ENCODE results near the gene SPAG9.
A peak's percentile ranks its signal among the peaks of the same experiment; 100 is the strongest.

Gene SPAG9

GRCh38 chr17:51064061-51064735, 56.5 kb downstream of the SPAG9 start:
- Histone ChIP-seq H3K9ac (ENCODE audit: low read depth in 1 of 2, low read length in 2 of 2) (no peak overlapping the region), H3K4me1 (ENCODE audit: control insufficient read depth in 1 of 2, insufficient read depth in 2 of 2, low read length in 2 of 2) (peaks cover 4 to 12% of the 10 kb centered on the region in 2 donors), H3K4me3 (ENCODE audit: low read depth in 1 of 2, low read length in 2 of 2) (no peak overlapping the region), H3K36me3 (ENCODE audit: control insufficient read depth in 1 of 2, insufficient read depth in 2 of 2, low read length in 2 of 2) (no peaks in the 10 kb centered on the region), H3K27ac (ENCODE audit: low read depth, low read length) (no peak overlapping the region), H3K27me3 (ENCODE audit: control insufficient read depth in 1 of 2, insufficient read depth in 2 of 2, low read length in 2 of 2) (no peaks in the 10 kb centered on the region), H3K9me3 (ENCODE audit: control insufficient read depth in 1 of 2, low read length in 2 of 2) (no peaks in the 10 kb centered on the region)

- H3K27ac ChIP-seq (ENCODE audit: low read depth, low read length), result no peak overlapping the region
- H3K27me3 ChIP-seq (ENCODE audit: control insufficient read depth in 1 of 2, insufficient read depth in 2 of 2, low read length in 2 of 2), result no peaks in the 10 kb centered on the region
- no peaks in the 10 kb centered on the region for H3K36me3 ChIP-seq (ENCODE audit: control insufficient read depth in 1 of 2, insufficient read depth in 2 of 2, low read length in 2 of 2)
- peaks cover 17 to 33% of the 10 kb centered on the region in 2 donors for H3K4me1 ChIP-seq (ENCODE audit: control insufficient read depth in 1 of 2, insufficient read depth in 2 of 2, low read length in 2 of 2)
- no peak overlapping the region for H3K9ac ChIP-seq (ENCODE audit: low read depth in 1 of 2, low read length in 2 of 2)
- no peaks in the 10 kb centered on the region for H3K9me3 ChIP-seq (ENCODE audit: control insufficient read depth in 1 of 2, low read length in 2 of 2)
- no peak overlapping the region for H3K4me3 ChIP-seq (ENCODE audit: low read depth in 1 of 2, low read length in 2 of 2)
These were observed 60.3 kb downstream of the SPAG9 start for GRCh38 chr17:51060396-51060795.

- Histone ChIP-seq H3K4me1 (ENCODE audit: control insufficient read depth in 1 of 2, insufficient read depth in 2 of 2, low read length in 2 of 2) (peaks cover 17 to 33% of the 10 kb centered on the region in 2 donors), H3K9me3 (ENCODE audit: control insufficient read depth in 1 of 2, low read length in 2 of 2) (no peaks in the 10 kb centered on the region), H3K9ac (ENCODE audit: low read depth in 1 of 2, low read length in 2 of 2) (no peak overlapping the region), H3K36me3 (ENCODE audit: control insufficient read depth in 1 of 2, insufficient read depth in 2 of 2, low read length in 2 of 2) (no peaks in the 10 kb centered on the region), H3K4me3 (ENCODE audit: low read depth in 1 of 2, low read length in 2 of 2) (no peak overlapping the region), H3K27ac (ENCODE audit: low read depth, low read length) (no peak overlapping the region), H3K27me3 (ENCODE audit: control insufficient read depth in 1 of 2, insufficient read depth in 2 of 2, low read length in 2 of 2) (no peaks in the 10 kb centered on the region)
These were observed 60.9 kb downstream of the SPAG9 start for GRCh38 chr17:51059781-51060180.

GRCh38 chr17:51057534-51057933, 63.1 kb downstream of the SPAG9 start:
- Histone ChIP-seq H3K4me3 (ENCODE audit: low read depth in 1 of 2, low read length in 2 of 2) (no peak overlapping the region), H3K9ac (ENCODE audit: low read depth in 1 of 2, low read length in 2 of 2) (peak overlapping the region; percentile 12 to 46), H3K27ac (ENCODE audit: low read depth, low read length) (peak overlapping the region; percentile 52)

GRCh38 chr17:51056813-51057510, 63.7 kb downstream of the SPAG9 start:
- H3K27ac ChIP-seq (ENCODE audit: low read depth, low read length), result peak overlapping the region; percentile 52
- peaks cover 13 to 25% of the 10 kb centered on the region in 2 donors for H3K4me1 ChIP-seq (ENCODE audit: control insufficient read depth in 1 of 2, insufficient read depth in 2 of 2, low read length in 2 of 2)
- H3K9ac ChIP-seq (ENCODE audit: low read depth in 1 of 2, low read length in 2 of 2), result peak overlapping the region; percentile 12 to 46
- no peaks in the 10 kb centered on the region for H3K36me3 ChIP-seq (ENCODE audit: control insufficient read depth in 1 of 2, insufficient read depth in 2 of 2, low read length in 2 of 2)
- no peaks in the 10 kb centered on the region for H3K27me3 ChIP-seq (ENCODE audit: control insufficient read depth in 1 of 2, insufficient read depth in 2 of 2, low read length in 2 of 2)
- H3K9me3 ChIP-seq (ENCODE audit: control insufficient read depth in 1 of 2, low read length in 2 of 2), result no peaks in the 10 kb centered on the region
- no peak overlapping the region for H3K4me3 ChIP-seq (ENCODE audit: low read depth in 1 of 2, low read length in 2 of 2)

More at GRCh38 chr17:51057534-51057933, 63.1 kb downstream of the SPAG9 start:
- no peaks in the 10 kb centered on the region for H3K9me3 ChIP-seq (ENCODE audit: control insufficient read depth in 1 of 2, low read length in 2 of 2)
- H3K4me1 ChIP-seq (ENCODE audit: control insufficient read depth in 1 of 2, insufficient read depth in 2 of 2, low read length in 2 of 2), result peaks cover 13 to 25% of the 10 kb centered on the region in 2 donors
- no peaks in the 10 kb centered on the region for H3K27me3 ChIP-seq (ENCODE audit: control insufficient read depth in 1 of 2, insufficient read depth in 2 of 2, low read length in 2 of 2)
- no peaks in the 10 kb centered on the region for H3K36me3 ChIP-seq (ENCODE audit: control insufficient read depth in 1 of 2, insufficient read depth in 2 of 2, low read length in 2 of 2)

- H3K27ac ChIP-seq (ENCODE audit: low read depth, low read length), result no peak overlapping the region
- H3K36me3 ChIP-seq (ENCODE audit: control insufficient read depth in 1 of 2, insufficient read depth in 2 of 2, low read length in 2 of 2), result no peaks in the 10 kb centered on the region
- peaks cover 16 to 22% of the 10 kb centered on the region in 2 donors for H3K4me1 ChIP-seq (ENCODE audit: control insufficient read depth in 1 of 2, insufficient read depth in 2 of 2, low read length in 2 of 2)
- no peak overlapping the region for H3K9ac ChIP-seq (ENCODE audit: low read depth in 1 of 2, low read length in 2 of 2)
- H3K4me3 ChIP-seq (ENCODE audit: low read depth in 1 of 2, low read length in 2 of 2), result no peak overlapping the region
- H3K27me3 ChIP-seq (ENCODE audit: control insufficient read depth in 1 of 2, insufficient read depth in 2 of 2, low read length in 2 of 2), result no peaks in the 10 kb centered on the region
- no peaks in the 10 kb centered on the region for H3K9me3 ChIP-seq (ENCODE audit: control insufficient read depth in 1 of 2, low read length in 2 of 2)
These were observed 65.9 kb downstream of the SPAG9 start for GRCh38 chr17:51054748-51055147.

- Histone ChIP-seq H3K9me3 (ENCODE audit: control insufficient read depth in 1 of 2, low read length in 2 of 2) (no peaks in the 10 kb centered on the region), H3K36me3 (ENCODE audit: control insufficient read depth in 1 of 2, insufficient read depth in 2 of 2, low read length in 2 of 2) (no peaks in the 10 kb centered on the region), H3K9ac (ENCODE audit: low read depth in 1 of 2, low read length in 2 of 2) (no peak overlapping the region), H3K27me3 (ENCODE audit: control insufficient read depth in 1 of 2, insufficient read depth in 2 of 2, low read length in 2 of 2) (no peaks in the 10 kb centered on the region), H3K27ac (ENCODE audit: low read depth, low read length) (no peak overlapping the region), H3K4me3 (ENCODE audit: low read depth in 1 of 2, low read length in 2 of 2) (no peak overlapping the region), H3K4me1 (ENCODE audit: control insufficient read depth in 1 of 2, insufficient read depth in 2 of 2, low read length in 2 of 2) (peaks cover 9 to 17% of the 10 kb centered on the region in 2 donors)
These were observed 68.4 kb downstream of the SPAG9 start for GRCh38 chr17:51052235-51052634.

GRCh38 chr17:51050291-51051033, 70.2 kb downstream of the SPAG9 start:
- Histone ChIP-seq H3K36me3 (ENCODE audit: control insufficient read depth in 1 of 2, insufficient read depth in 2 of 2, low read length in 2 of 2) (no peaks in the 10 kb centered on the region), H3K9ac (ENCODE audit: low read depth in 1 of 2, low read length in 2 of 2) (no peak overlapping the region), H3K9me3 (ENCODE audit: control insufficient read depth in 1 of 2, low read length in 2 of 2) (no peaks in the 10 kb centered on the region), H3K27me3 (ENCODE audit: control insufficient read depth in 1 of 2, insufficient read depth in 2 of 2, low read length in 2 of 2) (no peaks in the 10 kb centered on the region), H3K4me3 (ENCODE audit: low read depth in 1 of 2, low read length in 2 of 2) (no peak overlapping the region), H3K27ac (ENCODE audit: low read depth, low read length) (no peak overlapping the region), H3K4me1 (ENCODE audit: control insufficient read depth in 1 of 2, insufficient read depth in 2 of 2, low read length in 2 of 2) (peaks cover 0 to 8% of the 10 kb centered on the region in 2 donors)

GRCh38 chr17:51046514-51047384, 73.9 kb downstream of the SPAG9 start:
- Histone ChIP-seq H3K4me1 (ENCODE audit: control insufficient read depth in 1 of 2, insufficient read depth in 2 of 2, low read length in 2 of 2) (peaks cover 0 to 8% of the 10 kb centered on the region in 2 donors), H3K27me3 (ENCODE audit: control insufficient read depth in 1 of 2, insufficient read depth in 2 of 2, low read length in 2 of 2) (no peaks in the 10 kb centered on the region), H3K4me3 (ENCODE audit: low read depth in 1 of 2, low read length in 2 of 2) (peak overlapping the region in 1 of 2 donors; percentile 27), H3K9me3 (ENCODE audit: control insufficient read depth in 1 of 2, low read length in 2 of 2) (no peaks in the 10 kb centered on the region), H3K9ac (ENCODE audit: low read depth in 1 of 2, low read length in 2 of 2) (no peak overlapping the region), H3K27ac (ENCODE audit: low read depth, low read length) (no peak overlapping the region), H3K36me3 (ENCODE audit: control insufficient read depth in 1 of 2, insufficient read depth in 2 of 2, low read length in 2 of 2) (no peaks in the 10 kb centered on the region)

All from duodenal mucosa (tissue), 2 donors.